Smooth muscle cell of the brain vasculature (primary cell): ENCODE results near the gene HIVEP2.

Experiments
- DNase-seq: peaks from one replicate; pipeline ENCODE4 v3.0.0-alpha.2; 2012; ENCODE audit warnings: low read depth, low spot score

Gene HIVEP2

DNA sequence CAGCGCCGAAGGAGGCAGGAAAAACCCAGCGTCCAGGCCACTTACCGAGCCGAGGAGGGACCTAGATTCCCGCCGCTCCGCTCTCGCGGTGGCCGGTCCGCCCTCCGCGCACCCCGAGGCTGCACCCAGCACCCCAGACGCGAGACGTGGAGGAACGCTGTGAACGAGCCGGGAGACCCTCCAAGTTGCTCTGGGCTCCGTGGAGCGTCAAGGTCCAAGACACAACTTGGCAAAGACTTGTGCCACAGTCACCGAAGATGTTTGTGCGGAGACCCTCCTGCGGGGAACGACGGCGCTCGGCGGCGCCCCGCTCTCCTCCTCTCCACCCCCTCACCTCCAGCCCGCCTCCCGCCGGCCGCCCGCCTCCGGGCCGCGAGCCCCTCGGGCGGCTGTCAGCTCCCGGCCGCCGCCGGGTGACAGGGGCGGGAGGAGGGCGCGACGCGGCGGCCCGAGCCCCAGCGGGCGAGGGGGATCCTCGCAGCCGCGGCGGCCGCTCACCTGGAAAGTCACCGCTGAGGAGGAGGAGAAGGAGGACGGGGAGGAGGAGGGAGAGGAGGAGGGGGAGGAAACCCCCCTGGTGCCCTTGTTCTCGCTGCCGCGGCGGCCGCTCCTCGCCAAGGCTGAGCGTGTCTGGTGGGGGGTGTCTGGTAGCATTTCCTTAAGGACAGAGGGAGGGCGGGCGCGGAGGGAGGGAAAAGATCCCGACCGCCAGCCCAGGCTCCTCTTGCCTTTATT, 637 bp upstream of the HIVEP2 start:
- no peak for DNase-seq

DNA sequence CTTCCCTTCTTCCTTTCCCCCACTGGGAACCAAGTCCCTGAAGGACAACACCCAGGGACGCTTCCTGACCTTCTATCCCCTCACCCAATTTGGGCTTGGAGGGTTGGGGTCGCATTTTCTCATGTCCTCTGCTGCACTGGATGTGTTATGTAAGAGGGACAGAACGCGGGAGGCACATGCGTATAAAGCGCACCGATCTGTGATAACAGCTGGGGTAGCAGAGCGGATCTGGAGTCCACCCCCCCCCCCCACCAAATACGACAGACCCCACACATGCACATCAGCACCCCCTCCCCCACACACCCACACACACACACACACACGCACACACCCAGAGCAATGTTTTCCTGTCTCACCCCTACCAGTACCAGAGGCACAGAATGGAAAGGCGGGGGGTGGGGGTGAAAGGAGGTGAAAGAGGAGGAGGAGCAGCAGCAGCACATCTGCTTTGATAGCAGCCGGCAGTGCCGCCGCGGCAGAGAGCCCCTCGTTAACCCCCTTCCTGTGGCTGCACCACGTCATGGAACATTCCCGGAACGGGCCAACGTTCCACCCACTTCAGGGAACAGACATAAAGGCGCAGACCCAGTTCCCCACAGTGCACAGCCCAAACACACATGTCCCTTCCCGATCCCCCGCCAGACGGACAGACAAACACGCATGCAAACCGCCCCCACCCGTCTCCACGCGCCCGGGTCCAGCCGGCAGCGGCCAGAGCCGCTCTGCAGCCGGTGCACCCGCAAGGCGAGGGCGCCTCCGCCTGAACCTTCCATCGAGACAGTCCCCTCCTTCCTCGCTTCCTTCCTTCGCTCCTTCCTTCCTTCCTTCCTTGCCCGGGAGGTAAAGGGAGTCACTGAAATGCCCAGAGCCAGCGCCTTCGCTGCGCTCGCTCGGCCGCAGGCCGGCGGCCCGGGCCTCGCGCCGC, 590 bp downstream of the HIVEP2 start:
- no peak for DNase-seq

DNA sequence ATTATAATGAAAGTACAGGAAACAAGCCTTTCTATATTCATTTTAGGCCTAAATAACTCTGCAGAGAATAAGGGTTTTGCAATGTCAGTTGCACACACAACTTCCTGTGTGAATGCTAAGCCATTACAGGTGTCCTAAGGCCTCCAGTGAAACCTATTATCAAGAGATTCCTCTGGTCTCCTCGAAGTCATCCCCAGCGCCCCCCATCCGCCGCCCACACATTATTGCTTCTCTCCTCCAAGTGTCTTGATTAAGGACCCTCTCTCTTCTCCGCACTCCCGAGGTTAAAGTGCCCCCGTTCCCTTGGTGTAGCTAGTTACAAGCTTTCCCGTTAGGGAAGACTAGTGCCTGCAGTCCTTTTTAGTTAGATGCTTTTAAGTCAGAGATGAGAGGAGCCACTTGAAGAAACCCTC, 1.3 kb downstream of the HIVEP2 start:
- DNase-seq, result no peak

DNA sequence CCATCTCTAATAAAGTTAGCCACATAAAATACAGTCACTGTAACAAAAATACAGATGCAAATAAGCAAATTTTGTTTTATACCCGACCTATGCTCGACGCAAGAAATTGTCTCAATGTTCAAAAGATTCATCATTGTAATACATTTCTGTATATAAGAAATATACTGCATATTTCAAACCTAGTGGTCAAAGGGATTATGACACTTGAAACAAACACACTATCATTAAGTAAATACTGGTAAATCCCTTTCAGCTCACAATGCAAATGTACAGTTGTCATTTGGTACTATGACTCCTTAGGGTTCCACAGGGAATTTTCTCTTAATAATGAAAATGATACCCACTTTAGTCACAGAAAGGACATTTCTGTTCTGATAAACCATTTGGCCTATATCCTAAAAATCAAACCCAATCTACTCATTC, 2.2 kb downstream of the HIVEP2 start:
- DNase-seq, result no peak

DNA sequence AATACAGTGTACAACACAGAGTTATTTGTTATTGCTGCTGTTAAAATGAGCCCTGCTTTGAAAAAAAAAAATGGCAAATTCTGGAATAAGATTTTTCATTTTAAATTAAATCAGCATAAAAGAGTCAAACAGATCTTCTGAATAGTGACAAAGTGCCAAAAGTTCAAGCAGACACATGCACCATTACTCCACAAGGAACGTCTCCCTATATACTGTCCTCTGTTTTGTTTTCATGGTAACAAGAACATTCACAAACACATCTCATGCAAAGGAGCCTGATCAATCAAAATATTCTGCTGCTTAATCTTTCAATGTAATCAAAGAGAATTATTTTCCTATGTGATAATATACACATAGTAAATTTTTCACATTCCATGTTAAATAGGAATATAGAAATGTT, 2.7 kb downstream of the HIVEP2 start:
- DNase-seq, result no peak

DNA sequence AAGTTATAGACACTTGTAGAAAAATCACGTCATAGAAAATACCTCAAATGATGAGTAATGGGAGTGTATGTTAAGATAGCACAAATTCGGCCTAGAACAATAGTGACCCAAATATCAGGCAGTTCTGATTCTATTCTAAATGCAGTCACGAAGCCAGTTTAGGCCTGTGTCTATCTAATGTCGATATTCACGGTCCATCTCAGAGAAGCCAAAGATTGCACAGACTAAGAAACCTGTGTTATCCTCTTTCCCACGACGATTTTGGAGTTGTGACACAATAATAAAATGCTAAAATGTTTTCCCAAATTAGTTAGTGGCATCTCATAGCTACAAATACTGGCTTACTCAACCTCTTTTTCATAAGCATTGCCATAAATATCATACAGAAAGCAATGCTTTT, 4.0 kb downstream of the HIVEP2 start:
- DNase-seq, result no peak

DNA sequence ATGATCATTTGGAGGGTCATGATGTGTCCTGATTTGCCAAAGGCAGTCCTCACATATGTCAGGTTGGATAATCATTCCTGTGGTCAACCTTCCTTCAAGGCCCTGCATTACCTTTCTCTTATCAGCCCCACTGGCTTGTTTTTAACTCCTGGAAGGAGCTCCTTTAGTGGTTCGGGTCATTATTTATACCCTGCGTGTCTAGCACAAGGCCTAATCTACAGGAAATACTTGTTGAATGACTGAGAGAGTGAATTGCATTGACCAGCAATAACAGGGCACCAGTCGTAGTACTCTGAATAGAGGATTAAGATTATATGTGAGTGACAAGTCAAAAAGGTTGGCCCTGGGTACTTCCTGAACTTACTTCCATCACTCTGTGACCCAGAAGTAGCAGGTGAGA, 4.5 kb downstream of the HIVEP2 start:
- DNase-seq, result no peak

DNA sequence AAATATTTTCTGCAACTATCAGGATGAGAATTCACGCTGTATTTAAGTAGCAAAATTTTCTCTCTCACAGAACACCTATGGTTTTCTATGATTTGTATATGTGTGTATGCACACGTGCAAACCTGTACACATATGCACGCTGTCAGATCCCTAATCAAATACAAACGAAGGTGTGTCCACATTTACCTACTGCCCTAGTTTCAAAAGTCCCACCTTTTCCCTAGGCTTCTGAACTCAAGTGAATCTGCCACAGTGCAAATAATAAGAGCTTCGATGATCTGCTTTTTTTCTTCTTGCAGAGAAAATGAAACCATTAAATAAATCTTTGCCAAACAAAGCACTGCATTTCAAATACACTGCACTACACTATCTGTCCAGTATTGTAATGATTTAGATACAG, 6.5 kb downstream of the HIVEP2 start:
- DNase-seq, result no peak

DNA sequence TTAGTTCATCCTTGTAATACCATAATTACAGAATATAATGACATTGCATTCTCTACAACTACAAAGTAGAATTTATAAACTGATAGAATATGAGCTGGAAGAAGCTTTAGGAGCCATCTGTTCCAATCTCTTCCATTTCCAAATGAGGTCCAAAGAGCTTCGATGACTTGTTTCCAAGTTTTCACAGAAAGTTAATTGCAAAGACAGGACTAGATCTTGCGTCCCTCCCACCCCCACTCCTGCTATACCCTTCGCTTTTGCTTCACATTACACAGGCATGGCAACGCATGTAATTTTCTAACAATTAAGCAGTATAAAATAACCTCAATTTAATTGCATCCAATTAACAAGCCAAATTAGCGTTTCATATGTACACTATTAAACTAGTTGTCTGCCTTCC, 7.0 kb downstream of the HIVEP2 start:
- DNase-seq, result no peak

DNA sequence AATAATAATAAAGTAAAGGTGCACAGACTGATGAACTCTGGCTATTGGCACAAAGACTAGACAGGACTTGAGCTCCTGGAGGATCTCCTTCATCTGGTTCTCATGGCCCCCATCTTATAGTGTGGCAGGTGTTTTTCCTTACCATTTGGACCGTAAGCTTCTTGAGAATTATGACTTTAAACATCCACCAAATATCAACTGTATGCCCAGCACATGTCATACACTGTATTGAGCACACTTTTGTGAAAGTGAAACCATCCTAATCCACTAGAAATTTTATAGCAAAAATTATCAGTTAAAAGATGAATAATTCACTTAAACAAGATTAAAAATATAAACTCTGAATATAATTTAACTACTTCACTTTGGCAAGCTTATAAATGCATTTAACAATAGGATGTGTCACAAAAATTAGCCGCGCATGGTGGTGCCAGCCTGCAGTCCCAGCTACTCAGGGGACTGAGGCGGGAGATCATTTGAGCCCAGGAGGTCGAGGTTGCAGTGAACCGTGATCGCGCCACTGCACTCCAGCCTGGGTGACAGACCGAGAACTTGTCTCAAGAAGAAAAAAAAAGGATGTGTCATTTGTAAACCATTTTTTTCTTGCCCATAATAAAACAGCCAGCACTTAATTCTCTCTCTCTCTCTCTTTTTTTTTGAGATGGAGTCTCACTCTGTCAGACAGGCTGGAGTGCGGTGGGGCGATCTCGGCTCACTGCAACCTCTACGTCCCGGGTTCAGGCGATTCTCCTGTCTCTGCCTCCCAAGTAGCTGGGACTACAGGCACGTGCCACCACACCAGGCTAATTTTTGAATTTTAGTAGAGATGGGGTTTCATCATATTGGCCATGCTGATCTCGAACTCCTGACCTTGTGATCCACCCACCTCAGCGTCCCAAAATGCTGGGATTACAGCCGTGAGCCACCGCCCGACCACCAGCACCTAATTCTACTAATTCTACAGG, 9.1 kb downstream of the HIVEP2 start:
- no peak for DNase-seq

DNA sequence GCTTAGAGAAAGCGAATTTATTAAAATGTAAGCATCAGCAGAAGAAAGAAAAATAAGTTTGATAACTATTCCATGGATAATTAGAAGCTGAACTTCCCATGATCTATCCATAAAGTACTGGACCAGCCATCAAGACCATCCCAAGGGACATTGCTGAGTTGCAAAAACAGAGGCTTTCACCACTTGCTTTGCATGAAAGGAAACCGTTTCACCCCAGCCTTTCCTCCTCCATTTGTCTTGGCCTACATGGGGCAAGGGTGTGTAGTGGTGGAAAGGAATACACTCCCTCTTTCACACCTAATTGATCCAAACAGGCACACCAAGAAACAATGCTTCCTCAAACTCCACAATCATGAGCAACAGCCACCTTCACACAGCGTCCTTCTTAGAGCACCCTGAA, 10.4 kb downstream of the HIVEP2 start:
- DNase-seq, result no peak

DNA sequence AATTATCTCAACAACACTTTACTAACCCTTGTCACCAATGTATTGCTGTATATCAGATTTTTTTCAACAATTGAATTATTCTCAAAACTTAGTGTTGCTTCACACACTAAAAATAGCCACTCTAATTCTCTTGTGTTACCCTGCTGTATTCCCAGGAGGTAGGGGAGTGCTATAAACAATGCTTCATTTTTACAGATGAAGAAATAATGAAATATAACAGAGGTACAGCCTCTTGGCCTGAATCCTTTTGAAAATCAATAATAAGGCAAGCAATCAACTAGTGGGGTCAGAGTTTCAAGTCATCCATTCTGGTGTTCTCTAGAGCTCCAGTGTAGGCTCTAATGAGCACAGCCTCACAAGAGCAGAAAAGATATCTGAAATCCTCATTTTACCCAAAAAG, 10.9 kb downstream of the HIVEP2 start:
- DNase-seq, result no peak

DNA sequence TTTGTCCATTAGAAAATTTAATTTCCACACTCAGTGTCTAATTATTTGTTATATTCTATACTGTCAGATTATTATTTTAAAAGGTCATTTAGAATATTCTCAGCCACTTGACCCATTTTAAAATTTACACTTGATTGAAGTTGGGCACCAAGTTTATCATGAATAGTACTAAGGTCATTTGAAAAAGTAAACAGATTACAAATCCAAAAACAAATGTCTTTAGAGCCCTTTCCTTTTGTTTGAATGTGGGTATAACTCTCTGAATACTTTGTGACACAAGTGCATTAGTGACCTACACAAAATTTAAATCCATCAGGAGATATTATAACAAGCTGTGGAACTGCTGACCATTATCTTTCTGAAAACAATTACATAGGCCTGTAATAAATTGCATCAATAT, 11.3 kb downstream of the HIVEP2 start:
- DNase-seq, result no peak

DNA sequence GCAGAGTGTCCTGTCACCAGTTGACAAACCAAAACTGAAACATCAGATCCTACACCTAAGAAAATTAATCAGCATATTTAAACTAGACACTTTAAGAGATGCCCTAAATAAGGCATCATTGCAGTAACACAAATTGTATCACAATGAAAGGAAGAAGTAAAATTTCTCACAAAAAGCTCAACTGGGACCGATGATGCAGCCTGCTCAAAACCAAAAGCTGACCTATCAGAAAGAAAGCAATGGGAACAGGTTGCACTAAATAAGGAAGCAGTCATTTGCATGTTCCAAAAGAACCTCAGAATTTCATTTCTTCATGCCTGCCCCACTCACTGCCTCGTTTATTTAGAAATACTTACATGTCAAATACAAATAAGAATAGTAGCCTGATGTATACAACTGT, 12.1 kb downstream of the HIVEP2 start:
- no peak for DNase-seq

DNA sequence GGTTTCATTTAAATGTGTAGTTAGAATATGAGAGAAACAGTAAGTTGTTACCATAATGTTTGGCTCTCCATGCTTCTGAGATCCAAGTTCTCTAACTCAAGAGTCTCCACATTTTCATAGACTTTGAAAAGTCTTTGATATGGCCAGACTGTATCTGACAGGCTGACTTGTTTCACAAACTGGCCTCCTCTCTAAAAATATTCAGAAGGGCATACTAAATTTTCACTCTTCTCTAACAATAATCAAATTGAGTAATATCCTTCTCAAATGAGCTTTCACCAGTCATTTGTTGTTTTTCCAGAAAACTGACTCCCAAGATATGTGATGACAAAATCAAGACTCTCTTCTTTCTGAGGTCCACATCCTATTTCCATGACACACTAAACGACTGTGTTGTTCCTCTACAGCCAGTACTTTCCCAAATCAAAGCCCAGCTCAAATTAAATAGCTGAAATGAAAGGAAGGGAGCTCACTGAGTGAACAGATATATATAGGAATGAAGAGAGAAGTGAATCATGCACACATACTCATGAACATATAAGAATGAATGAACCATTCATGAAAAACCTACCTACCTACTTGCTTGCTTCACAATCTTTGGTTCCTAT, 15.1 kb downstream of the HIVEP2 start:
- DNase-seq, result no peak

DNA sequence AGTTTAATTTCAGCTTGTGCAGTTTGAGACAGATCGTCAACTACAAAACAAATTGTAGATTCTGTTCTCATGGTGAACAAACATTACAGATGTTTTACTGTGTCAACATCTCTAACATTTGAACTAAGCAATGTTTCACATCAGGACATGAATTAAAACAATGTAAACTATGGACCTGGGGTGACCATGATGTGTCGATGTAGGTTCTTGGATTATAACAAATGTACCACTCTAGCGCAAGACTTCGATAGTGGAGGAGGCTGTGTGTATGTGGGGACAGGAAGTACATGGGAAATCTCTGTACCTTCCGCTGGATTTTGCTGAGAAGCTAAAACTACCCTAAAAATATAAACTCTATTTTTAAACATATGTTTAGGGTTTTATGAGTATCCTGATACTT, 17.1 kb downstream of the HIVEP2 start:
- DNase-seq, result no peak

DNA sequence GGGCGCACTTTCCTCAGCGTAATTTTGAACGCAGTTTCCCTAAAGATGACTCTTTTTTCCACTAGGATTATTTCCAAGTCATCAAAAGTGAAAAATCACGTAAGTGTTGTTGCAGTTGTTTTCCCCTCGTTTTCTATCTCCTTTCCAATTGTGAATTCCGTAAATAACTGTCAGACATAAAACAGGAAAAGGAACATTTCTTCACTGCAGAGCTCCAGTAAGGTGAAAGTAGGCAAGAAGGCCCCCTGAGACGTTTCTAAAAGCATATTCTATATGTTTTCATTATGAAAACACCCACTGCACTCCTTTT, 17.8 kb downstream of the HIVEP2 start:
- no peak for DNase-seq

DNA sequence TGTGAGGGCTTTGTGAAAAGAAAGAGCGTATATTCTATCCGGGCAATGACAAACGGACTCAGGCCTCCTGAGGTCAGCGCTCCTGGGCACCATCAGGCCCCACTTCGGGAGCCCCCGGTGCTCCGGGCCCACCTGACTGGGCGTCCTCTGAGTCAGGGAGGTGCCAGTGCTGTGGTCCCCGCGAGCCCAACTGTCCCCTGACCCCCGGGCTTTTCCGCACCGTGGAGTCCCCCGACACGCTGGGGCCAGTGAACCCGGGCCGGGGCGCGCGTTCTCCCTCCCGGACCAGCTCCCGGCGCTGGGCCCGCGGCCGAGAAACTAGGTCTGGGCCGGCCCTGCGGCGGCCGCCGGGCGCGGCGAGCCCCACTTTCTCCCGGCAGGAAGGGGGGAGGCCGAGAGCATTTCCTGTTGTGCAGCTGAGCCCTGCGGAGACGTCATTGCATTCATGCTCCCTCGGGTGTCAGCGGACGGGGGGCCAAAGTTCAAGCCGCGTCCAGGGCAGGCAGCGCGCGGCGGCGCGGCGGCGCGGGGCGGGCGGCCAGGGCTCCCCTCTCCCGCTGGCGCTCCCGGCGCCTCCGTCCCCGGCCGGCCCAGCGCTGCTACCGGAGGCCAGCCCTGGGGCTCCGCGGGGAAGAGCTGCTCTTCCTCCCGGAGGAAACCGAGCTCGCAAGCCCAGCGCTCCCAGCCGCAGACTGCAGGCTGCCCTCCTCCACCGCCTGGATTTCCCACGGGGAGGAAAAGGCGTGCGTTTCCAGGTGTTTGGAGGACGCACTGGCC, 18.3 kb downstream of the HIVEP2 start:
- DNase-seq, result no peak

DNA sequence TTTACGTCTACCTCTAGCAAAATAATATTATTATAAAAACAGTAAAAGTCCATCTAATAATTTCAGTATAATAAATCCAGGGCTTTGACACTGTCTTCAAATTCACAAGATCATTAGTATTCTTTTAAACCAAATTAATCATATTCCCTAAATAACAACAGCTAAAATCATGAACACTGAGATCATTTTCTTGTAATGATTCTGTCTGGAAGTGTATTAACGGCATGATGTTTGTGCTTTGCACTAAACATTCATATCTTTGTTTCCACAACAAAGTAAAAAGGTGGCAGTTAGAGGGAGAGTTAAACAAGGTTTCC, 18.8 kb downstream of the HIVEP2 start:
- DNase-seq, result no peak

DNA sequence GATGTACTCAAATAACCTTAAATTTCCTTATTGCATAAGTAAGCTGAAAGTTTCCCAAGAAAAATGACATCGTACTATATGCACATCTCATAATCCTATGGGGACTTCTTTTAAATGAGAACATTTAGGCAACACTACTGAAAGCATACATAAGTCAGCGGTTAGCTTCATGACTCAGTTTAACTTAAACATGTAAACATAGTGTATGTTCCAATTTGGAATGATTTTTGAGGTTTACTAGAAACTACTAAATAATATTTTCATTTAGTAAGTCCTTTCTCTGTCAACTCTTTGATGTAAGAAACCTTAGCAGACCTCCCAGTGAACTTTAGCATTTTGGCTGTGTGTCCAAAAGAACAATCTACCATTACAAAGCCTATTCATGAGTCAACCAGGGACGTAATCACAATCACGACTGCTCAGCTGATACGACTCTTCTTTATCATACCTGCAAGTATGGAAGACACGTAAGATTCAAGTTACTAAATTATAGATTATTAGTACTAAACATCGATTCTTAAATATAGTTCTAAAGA, 19.3 kb downstream of the HIVEP2 start:
- no peak for DNase-seq
